GM23338 (cell line): ENCODE measurements around the gene POLG2. TPM values are rescaled to one million over a fixed set of nuclear protein-coding genes. Genes with fewer than 3 reads are reported as not detected.

Experiments
- ATAC-seq: fragments of 200-7000 bp; cut with Tn5 transposase; 3 replicates; pipeline ENCODE4 v1.9.1; 2020
- DNase-seq: peaks from one replicate; pipeline ENCODE4 v3.0.0-alpha.2; 2015; ENCODE audit warnings: low spot score
- H2AFZ ChIP-seq: fragments of 200-600 bp; sonication (generic); 2 replicates; pipeline ENCODE4 v1.8.0; 2016; ENCODE audit warnings: antibody characterized with exemption, mild to moderate bottlenecking, moderate library complexity
- H3F3A ChIP-seq: fragments of 200-600 bp; sonication (generic); replicated peaks from 2 replicates; pipeline ENCODE4 v1.8.0; 2017; ENCODE audit warnings: antibody characterized with exemption, mixed run types, low read depth
- H3K27ac ChIP-seq: fragments of 200-600 bp; sonication (generic); 2 replicates; pipeline ENCODE4 v1.6.1; 2016; ENCODE audit warnings: low read depth
- H3K27me3 ChIP-seq: fragments of 200-600 bp; sonication (generic); 2 replicates; pipeline ENCODE4 v1.8.0; 2016; ENCODE audit warnings: mild to moderate bottlenecking, mixed run types, moderate library complexity; ENCODE audit not compliant: insufficient read depth
- H3K36me3 ChIP-seq: fragments of 200-600 bp; sonication (generic); 2 replicates; pipeline ENCODE4 v1.8.0; 2016; ENCODE audit warnings: mild to moderate bottlenecking; ENCODE audit not compliant: insufficient read depth
- H3K4me1 ChIP-seq: fragments of 200-600 bp; sonication (generic); 2 replicates; pipeline ENCODE4 v1.8.0; 2016; ENCODE audit warnings: mild to moderate bottlenecking, moderate library complexity; ENCODE audit not compliant: insufficient read depth
- H3K4me2 ChIP-seq: fragments of 200-600 bp; sonication (generic); 2 replicates; pipeline ENCODE4 v1.7.1; 2017; ENCODE audit warnings: mixed run types
- H3K4me3 ChIP-seq: fragments of 200-600 bp; sonication (generic); 2 replicates; pipeline ENCODE4 v1.6.1; 2016; ENCODE audit warnings: mixed run types
- H3K79me2 ChIP-seq: fragments of 200-600 bp; sonication (generic); replicated peaks from 2 replicates; pipeline ENCODE4 v1.8.0; 2017; ENCODE audit warnings: mild to moderate bottlenecking; ENCODE audit not compliant: insufficient read depth
- H3K9me2 ChIP-seq: fragments of 200-600 bp; sonication (generic); 2 replicates; pipeline ENCODE4 v1.8.0; 2017; ENCODE audit not compliant: insufficient read depth
- H4K20me1 ChIP-seq: fragments of 200-600 bp; sonication (generic); replicated peaks from 2 replicates; pipeline ENCODE4 v1.8.0; 2017; ENCODE audit warnings: mild to moderate bottlenecking; ENCODE audit not compliant: insufficient read depth
- H3K27ac Mint-ChIP-seq: 2 replicates; pipeline ENCODE4 v1.8.0; 2020; ENCODE audit warnings: inconsistent platforms, mild to moderate bottlenecking, moderate library complexity, mixed read lengths
- H3K27me3 Mint-ChIP-seq: 3 replicates; pipeline ENCODE4 v1.8.0; 2022; ENCODE audit warnings: low read depth, mild to moderate bottlenecking, moderate library complexity, mixed read lengths, inconsistent platforms; ENCODE audit not compliant: insufficient read depth, poor library complexity
- H3K36me3 Mint-ChIP-seq: 3 replicates; pipeline ENCODE4 v1.8.0; 2021; ENCODE audit warnings: low read depth, mild to moderate bottlenecking, inconsistent platforms, moderate library complexity, mixed read lengths
- H3K4me1 Mint-ChIP-seq: 3 replicates; pipeline ENCODE4 v1.8.0; 2020; ENCODE audit warnings: mild to moderate bottlenecking, inconsistent platforms, mixed read lengths
- H3K4me3 Mint-ChIP-seq: 3 replicates; pipeline ENCODE4 v1.8.0; 2021; ENCODE audit warnings: moderate library complexity, mild to moderate bottlenecking, inconsistent platforms, mixed read lengths
- H3K9me3 Mint-ChIP-seq: 3 replicates; pipeline ENCODE4 v1.8.0; 2020; ENCODE audit warnings: moderate library complexity, mild to moderate bottlenecking, inconsistent platforms, mixed read lengths
- CREB1 ChIP-seq: fragments of 250-450 bp; sonication (Bioruptor Pico); IDR thresholded peaks from 2 replicates; pipeline ENCODE4 v1.5.0; 2020; ENCODE audit warnings: low read depth, mild to moderate bottlenecking, moderate library complexity
- EZH2 ChIP-seq: fragments of 200-600 bp; sonication (generic); IDR thresholded peaks from one replicate; pipeline ENCODE4 v1.8.0; 2017; ENCODE audit warnings: antibody characterized with exemption, mild to moderate bottlenecking, low read depth; ENCODE audit not compliant: unreplicated experiment
- EZH2phosphoT487 ChIP-seq: fragments of 200-600 bp; sonication (generic); IDR thresholded peaks from one replicate; pipeline ENCODE4 v1.8.1; 2018; ENCODE audit warnings: antibody characterized with exemption; ENCODE audit not compliant: unreplicated experiment
- JUNB ChIP-seq: IDR thresholded peaks from one replicate; pipeline ENCODE4 v1.6.1; 2016; ENCODE audit warnings: antibody characterized with exemption; ENCODE audit not compliant: unreplicated experiment
- NANOG ChIP-seq: IDR thresholded peaks from 2 replicates; pipeline ENCODE4 v1.6.1; 2016; ENCODE audit warnings: antibody characterized with exemption, borderline replicate concordance
- POLR2AphosphoS5 ChIP-seq: IDR thresholded peaks from 2 replicates; pipeline ENCODE4 v1.6.1; 2016; ENCODE audit warnings: antibody characterized with exemption, low read depth
- STAT1 ChIP-seq: IDR thresholded peaks from one replicate; pipeline ENCODE4 v1.6.1; 2016; ENCODE audit warnings: antibody characterized with exemption; ENCODE audit not compliant: unreplicated experiment
- ZNF114 ChIP-seq: fragments of 250-450 bp; sonication (Bioruptor Pico); IDR thresholded peaks from 2 replicates; pipeline ENCODE4 v1.5.0; 2020; ENCODE audit warnings: mild to moderate bottlenecking, moderate library complexity
- ZNF331 ChIP-seq: fragments of 250-450 bp; sonication (Bioruptor Pico); IDR thresholded peaks from 2 replicates; pipeline ENCODE4 v1.5.0; 2020; ENCODE audit warnings: low read depth, mild to moderate bottlenecking, moderate library complexity
- polyA plus RNA-seq: library from polyadenylated mRNA; unstranded; fragments of >200 nt; fragmentation: Nextera tagmentation; extraction: Ambion mirVana; gene quantifications from 2 replicates; pipeline ENCODE4 v1.2.1, GENCODE V29; 2016
- total RNA-seq: library from RNA; depleted of rRNA; stranded (reverse); fragments of >200 nt; shearing (Covaris generic); gene quantifications from 2 replicates; pipeline ENCODE4 v1.2.3, GENCODE V29; 2014
- TF ChIP-seq, protein P1 (sequence below): IDR thresholded peaks from 2 replicates; pipeline ENCODE4 v1.6.1; 2016; ENCODE audit warnings: antibody characterized with exemption
- TF ChIP-seq, protein P2 (sequence below), 2 experiments: fragments of 200-600 bp in 1 of 2; sonication (generic) in 1 of 2; conservative IDR thresholded peaks; 2 replicates each; pipeline versions ENCODE4 v1.5.1 to v1.6.1; 2016 to 2017; ENCODE audit warnings: antibody characterized with exemption in 2 of 2, low read depth in 2 of 2, mild to moderate bottlenecking in 2 of 2, moderate library complexity in 1 of 2
- TF ChIP-seq, protein P3 (sequence below): IDR thresholded peaks from one replicate; pipeline ENCODE4 v1.6.1; 2018; ENCODE audit warnings: antibody characterized with exemption; ENCODE audit not compliant: unreplicated experiment

The POLG2 gene
- total and polyA plus RNA-seq, 2 experiments from 2014 or later: 20.2 to 28.0 TPM

DNA sequence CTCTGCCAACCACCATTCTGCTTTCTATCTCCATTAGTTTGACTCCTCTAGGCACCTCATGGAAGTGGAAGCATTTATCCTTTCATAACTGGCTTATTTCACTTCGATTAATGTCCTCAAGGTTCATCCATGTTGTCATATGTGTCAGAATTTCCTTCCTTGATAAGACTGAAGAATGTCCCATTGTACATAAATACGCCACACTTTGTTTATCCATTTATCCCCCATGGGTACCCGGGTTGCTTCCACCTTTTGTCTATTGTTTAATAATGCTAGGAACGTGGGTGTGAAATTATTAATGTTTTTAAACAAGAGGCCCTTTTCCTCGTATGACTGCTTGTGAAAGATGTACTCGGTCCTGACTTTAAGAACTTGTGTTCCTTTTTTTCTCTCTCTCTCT, 35.1 kb downstream of the POLG2 start:
- ATAC-seq (no peak), DNase-seq (no peak)
- Mint-ChIP-seq H3K9me3 (no peaks in the 10 kb centered on the region; the same call in 2 of the 3 replicates), H3K4me1 (peaks cover 14% of the 10 kb centered on the region; the same call in 2 of the 3 replicates), H3K27ac (no peak overlapping the region), H3K4me3 (no peak overlapping the region), H3K36me3 (no peaks in the 10 kb centered on the region), H3K27me3 (no peaks in the 10 kb centered on the region)
- H3F3A ChIP-seq: no peaks in the 10 kb centered on the region
- H2AFZ ChIP-seq: no peak overlapping the region
- H4K20me1 ChIP-seq: no peaks in the 10 kb centered on the region
- H3K4me2 ChIP-seq: no peak overlapping the region
- no peaks in the 10 kb centered on the region for H3K9me2 ChIP-seq
- no peaks in the 10 kb centered on the region for H3K36me3 ChIP-seq
- no peak overlapping the region for H3K27ac ChIP-seq
- H3K27me3 ChIP-seq: no peaks in the 10 kb centered on the region
- H3K4me1 ChIP-seq: peaks cover 6% of the 10 kb centered on the region; the same call in 1 of the 2 replicates
- H3K79me2 ChIP-seq: no peaks in the 10 kb centered on the region
- H3K4me3 ChIP-seq: no peak overlapping the region
- no peak for TF ChIP-seq CREB1 (CRISPR knock-in tag)
- TF ChIP-seq, protein P1, sequence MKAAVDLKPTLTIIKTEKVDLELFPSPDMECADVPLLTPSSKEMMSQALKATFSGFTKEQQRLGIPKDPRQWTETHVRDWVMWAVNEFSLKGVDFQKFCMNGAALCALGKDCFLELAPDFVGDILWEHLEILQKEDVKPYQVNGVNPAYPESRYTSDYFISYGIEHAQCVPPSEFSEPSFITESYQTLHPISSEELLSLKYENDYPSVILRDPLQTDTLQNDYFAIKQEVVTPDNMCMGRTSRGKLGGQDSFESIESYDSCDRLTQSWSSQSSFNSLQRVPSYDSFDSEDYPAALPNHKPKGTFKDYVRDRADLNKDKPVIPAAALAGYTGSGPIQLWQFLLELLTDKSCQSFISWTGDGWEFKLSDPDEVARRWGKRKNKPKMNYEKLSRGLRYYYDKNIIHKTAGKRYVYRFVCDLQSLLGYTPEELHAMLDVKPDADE: no peak

DNA sequence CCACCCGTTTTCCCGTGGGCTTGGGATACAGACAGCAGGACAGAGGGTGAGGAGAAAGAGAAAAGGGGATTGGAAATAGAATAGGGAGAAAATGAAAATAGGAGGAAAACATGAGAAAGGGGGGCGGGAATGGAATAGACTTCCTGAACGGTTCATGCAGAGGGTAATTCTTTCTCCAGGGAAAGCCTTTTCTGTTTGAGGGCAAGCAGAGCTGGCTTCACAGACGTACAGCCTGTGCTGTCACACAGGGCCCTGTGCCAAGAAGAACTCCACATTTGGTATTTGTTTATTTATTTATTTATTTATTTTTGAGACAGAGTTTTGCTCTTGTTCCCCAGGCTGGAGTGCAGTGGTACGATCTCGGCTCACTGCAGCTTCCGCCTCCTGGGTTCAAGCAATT, 35.9 kb downstream of the POLG2 start:
- Mint-ChIP-seq H3K4me3 (no peak overlapping the region), H3K36me3 (no peaks in the 10 kb centered on the region), H3K27me3 (peaks cover 2% of the 10 kb centered on the region), H3K27ac (no peak overlapping the region), H3K9me3 (no peaks in the 10 kb centered on the region), H3K4me1 (peaks cover 8% of the 10 kb centered on the region; the same call in 2 of the 3 replicates)
- Histone ChIP-seq H3K79me2 (no peaks in the 10 kb centered on the region), H3K27me3 (no peaks in the 10 kb centered on the region), H2AFZ (no peak overlapping the region), H3K4me1 (peaks cover 3% of the 10 kb centered on the region; the same call in 1 of the 2 replicates), H3F3A (no peaks in the 10 kb centered on the region), H3K4me3 (no peak overlapping the region), H4K20me1 (no peaks in the 10 kb centered on the region), H3K9me2 (no peaks in the 10 kb centered on the region), H3K27ac (no peak overlapping the region), H3K4me2 (no peak overlapping the region), H3K36me3 (no peaks in the 10 kb centered on the region)
- ATAC-seq: no peak
- DNase-seq: no peak
- TF ChIP-seq ZNF331 (no peak), ZNF114 (CRISPR knock-in tag) (no peak), NANOG (no peak), EZH2 (no peak), JUNB (no peak), POLR2AphosphoS5 (no peak), EZH2phosphoT487 (no peak), CREB1 (CRISPR knock-in tag) (no peak), STAT1 (no peak)
- TF ChIP-seq, protein P1: no peak
- TF ChIP-seq, protein P2, sequence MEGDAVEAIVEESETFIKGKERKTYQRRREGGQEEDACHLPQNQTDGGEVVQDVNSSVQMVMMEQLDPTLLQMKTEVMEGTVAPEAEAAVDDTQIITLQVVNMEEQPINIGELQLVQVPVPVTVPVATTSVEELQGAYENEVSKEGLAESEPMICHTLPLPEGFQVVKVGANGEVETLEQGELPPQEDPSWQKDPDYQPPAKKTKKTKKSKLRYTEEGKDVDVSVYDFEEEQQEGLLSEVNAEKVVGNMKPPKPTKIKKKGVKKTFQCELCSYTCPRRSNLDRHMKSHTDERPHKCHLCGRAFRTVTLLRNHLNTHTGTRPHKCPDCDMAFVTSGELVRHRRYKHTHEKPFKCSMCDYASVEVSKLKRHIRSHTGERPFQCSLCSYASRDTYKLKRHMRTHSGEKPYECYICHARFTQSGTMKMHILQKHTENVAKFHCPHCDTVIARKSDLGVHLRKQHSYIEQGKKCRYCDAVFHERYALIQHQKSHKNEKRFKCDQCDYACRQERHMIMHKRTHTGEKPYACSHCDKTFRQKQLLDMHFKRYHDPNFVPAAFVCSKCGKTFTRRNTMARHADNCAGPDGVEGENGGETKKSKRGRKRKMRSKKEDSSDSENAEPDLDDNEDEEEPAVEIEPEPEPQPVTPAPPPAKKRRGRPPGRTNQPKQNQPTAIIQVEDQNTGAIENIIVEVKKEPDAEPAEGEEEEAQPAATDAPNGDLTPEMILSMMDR (conservative IDR thresholded peaks at IDR 0.05; ENCODE audit: low read depth in 2 of 2): no peak
- TF ChIP-seq, protein P3, sequence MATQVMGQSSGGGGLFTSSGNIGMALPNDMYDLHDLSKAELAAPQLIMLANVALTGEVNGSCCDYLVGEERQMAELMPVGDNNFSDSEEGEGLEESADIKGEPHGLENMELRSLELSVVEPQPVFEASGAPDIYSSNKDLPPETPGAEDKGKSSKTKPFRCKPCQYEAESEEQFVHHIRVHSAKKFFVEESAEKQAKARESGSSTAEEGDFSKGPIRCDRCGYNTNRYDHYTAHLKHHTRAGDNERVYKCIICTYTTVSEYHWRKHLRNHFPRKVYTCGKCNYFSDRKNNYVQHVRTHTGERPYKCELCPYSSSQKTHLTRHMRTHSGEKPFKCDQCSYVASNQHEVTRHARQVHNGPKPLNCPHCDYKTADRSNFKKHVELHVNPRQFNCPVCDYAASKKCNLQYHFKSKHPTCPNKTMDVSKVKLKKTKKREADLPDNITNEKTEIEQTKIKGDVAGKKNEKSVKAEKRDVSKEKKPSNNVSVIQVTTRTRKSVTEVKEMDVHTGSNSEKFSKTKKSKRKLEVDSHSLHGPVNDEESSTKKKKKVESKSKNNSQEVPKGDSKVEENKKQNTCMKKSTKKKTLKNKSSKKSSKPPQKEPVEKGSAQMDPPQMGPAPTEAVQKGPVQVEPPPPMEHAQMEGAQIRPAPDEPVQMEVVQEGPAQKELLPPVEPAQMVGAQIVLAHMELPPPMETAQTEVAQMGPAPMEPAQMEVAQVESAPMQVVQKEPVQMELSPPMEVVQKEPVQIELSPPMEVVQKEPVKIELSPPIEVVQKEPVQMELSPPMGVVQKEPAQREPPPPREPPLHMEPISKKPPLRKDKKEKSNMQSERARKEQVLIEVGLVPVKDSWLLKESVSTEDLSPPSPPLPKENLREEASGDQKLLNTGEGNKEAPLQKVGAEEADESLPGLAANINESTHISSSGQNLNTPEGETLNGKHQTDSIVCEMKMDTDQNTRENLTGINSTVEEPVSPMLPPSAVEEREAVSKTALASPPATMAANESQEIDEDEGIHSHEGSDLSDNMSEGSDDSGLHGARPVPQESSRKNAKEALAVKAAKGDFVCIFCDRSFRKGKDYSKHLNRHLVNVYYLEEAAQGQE: no peak
